ENCODE results near the gene MTREX.

- no peak for TF ChIP-seq BCL11A (IDR thresholded peaks at IDR 0.05; ENCODE audit: low read depth, low read length)
- TF ChIP-seq POLR2A (IDR thresholded peaks at IDR 0.05; ENCODE audit: low read depth, low read length): no peak
Measured at GRCh38 chr5:55441954-55442353, 134.2 kb downstream of the MTREX start.
